Hepatic stellate cell (primary cell): ENCODE results near the gene NR6A1.

Source experiments
- DNase-seq: peaks from one replicate; pipeline ENCODE4 v3.0.0; 2011; ENCODE audit warnings: low spot score

NR6A1 gene

DNA sequence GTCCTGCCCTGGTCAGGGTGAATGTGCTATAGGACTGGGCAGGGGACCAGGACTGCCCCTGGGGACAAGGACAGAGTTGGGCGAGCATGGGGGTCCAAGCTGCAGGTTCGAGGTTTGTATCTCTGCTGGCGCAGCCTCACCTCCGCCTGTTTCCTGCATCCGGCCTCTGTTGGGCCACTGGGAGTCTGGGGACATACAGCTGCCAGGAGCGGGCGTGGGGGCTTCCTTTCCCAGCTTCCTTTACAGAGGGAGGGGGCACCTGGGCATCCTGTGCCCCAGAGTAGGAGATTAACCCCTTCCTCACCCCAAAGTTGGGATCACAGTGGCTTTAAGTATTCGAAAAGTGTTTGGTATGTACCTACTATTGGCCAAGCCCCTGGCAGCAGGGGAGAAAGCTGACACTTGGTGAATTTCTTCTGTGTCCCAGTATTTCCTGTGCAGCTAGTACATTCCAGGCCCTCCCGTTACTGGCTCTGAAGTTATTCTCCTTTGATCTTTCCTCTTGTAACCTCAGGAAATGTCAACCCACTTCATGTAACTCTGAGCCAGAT is 24.8 kb upstream of the NR6A1 start:
- DNase-seq: no peak

DNA sequence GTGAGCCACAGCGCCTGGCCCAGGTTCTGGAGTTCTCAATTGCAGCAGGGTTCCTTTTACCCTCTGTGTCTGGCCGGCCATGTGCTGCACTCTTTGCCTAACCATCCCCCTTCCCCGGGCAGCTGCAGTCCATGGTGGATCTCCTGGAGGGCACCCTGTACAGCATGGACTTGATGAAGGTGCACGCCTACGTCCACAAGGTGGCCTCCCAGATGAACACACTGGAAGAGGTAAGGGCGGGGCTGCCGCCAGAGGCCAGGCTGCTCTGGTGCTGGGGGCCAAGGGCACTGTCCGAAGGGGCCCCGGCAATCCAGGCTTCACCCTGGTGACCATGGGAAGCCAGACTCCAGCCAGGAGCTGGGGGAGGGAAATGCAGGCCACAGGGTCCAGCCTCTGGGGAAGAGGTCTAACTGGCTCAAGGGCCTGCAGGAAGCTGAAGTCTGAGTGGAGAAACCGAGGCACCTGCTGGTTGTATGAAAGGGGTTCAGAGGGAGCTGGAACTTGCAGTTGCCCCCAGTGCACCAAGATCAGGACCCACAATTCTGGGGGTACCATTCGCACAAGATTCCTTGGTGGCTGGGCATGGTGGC is 23.9 kb upstream of the NR6A1 start:
- no peak for DNase-seq

DNA sequence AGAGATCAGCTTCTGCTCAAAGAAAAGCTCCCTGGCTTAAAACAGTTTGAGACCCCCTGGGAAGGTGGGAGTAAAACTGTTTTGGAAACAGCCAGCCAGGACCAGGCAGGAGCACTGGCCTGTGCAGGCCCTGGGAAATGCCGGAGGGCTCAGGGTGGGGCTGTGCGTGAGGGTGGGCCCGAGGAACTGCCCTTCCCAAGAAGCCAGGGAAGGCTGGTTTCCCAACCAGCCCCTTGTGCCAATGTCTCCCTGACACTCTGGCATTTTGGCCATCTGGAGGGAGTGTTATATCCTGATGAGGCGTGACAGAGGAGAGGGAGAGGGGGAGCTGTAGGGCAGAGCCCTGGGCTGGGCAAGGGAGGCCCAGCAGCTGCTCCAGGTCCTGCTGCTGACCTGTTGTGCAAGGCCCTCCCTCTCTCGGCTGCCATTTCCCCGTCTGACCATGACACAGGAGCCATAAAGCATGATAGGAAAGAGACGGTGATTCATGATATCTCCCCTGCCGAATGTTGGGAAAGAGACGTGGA is 22.0 kb upstream of the NR6A1 start:
- no peak for DNase-seq

DNA sequence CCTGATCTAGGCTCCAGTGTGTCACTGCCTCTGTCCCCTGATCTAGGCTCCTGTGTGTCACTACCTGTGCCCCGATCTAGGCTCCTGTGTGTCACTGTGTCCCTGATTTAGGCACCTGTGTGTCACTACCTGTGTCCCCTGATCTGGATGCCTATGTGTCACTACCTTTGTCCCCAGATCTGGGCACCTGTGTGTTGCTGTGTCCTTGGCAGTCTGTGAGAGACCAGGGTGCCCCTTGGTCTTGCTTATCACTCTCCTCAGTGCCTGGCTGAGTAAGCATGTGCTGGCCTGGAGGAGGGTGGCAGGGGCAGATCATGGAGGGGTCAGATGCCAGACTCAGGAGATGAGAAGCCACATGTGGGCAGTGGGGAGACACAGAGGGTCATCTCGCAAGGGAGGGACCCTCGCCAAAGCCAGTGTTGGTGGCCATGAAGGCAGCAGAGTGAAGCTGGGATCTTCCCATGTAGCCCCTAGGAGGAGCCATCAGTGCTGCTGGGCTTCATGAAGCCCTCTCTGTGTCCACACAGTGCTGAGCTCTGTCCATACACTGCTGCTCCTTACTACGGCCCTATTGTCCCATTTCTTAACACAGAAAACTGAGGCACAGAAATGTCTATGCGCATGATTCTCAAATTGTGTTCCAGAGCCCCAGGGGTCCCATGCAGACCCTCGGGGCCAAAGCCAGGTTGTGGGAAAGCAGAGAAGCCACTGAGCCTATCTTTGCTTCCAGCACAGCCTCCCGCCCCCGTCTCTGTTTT is 21.3 kb upstream of the NR6A1 start:
- no peak for DNase-seq

DNA sequence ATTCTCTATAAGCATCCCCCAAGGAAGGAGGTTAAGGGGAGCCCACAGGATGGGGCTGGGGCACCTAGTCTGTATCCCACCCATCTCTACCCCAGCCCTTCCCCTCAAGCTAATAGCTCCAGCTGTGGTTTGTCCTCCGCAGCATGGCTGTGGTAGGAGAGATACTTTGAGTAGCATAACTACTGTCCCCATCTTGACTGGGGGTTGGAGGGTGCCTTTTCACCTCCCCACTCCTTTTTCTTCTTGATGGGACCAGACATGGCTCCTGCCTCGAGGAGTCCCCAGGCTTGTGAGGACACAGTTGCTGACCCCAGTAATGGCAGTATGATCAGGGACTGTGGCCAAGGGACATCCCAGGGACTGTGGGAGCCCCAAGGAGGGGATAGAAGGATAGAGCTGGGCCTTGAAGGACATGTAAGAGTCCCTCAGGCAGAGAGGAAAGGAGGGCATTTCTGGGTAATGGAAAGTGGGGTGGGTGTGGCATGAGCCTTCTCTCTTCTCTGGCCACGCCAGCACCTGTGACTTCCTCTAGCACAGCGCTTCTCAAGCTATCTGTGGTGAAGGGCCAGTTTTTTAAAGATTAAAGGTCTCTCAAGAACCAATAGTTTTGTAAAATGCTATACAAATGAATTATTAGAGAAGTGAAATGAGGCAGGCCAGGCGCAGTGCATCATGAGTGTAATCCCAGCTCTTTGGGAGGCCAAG is 19.8 kb upstream of the NR6A1 start:
- no peak for DNase-seq

GRCh38 chr9:124790301-124790700 is 19.2 kb upstream of the NR6A1 start:
- DNase-seq: no peak

GRCh38 chr9:124789531-124789930 is 18.4 kb upstream of the NR6A1 start:
- no peak for DNase-seq

DNA sequence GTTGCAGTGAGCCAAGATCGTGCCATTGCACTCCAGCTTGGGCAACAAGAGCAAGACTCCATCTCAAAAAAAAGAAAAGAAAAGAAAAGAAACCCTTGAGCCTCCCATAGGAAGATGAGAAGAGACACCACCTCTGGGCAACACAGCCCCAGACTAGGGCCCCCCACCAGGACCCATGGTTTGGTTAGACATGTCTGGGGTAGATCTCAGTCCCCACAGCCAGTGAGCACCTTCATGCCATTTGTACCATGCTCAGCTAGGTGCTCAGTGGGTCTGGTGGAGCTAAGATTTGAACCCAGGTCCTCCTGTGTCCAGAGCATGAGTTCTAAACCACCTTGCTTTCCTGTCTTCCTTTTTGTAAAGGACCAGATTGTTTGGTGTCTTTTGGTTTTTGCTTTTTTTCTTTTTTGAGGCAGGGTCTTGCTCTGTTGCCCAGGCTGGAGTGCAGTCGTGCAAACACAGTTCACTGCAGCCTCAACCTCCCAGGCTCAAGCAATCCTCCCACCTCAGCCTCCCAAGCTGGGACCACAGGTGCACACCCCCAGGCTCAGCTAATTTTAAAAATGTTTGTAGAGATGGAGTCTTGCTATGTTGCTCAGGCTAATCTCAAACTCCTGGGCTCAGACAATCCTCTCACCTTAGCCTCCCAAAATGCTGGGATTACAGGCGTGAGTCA is 17.6 kb upstream of the NR6A1 start:
- DNase-seq: no peak

- no peak for DNase-seq
These were observed 15.9 kb upstream of the NR6A1 start for GRCh38 chr9:124786881-124787573.

- peak; percentile 77 for DNase-seq
These were observed 13.4 kb upstream of the NR6A1 start for GRCh38 chr9:124784509-124784908.

DNA sequence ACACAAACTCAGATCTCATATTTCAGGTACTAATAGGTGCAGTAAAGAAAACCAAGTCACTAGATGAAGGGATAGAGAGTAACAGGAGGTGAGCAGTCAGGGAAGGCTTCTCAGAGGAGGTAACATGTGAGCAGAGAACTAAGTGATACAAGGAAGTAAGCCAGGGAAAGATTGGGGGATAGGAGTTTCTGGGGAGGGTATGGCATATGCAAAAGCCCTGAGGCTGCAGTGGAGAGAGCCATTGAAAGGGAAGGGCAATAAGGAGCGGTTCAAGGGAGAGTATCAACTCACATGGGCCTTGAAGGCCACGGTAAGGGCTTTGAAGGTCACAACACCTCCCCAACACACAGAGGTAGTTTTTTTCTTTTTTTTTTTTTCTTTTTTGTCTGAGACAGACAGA is 12.7 kb upstream of the NR6A1 start:
- no peak for DNase-seq

GRCh38 chr9:124782661-124783574 is 11.8 kb upstream of the NR6A1 start:
- DNase-seq: no peak

DNA sequence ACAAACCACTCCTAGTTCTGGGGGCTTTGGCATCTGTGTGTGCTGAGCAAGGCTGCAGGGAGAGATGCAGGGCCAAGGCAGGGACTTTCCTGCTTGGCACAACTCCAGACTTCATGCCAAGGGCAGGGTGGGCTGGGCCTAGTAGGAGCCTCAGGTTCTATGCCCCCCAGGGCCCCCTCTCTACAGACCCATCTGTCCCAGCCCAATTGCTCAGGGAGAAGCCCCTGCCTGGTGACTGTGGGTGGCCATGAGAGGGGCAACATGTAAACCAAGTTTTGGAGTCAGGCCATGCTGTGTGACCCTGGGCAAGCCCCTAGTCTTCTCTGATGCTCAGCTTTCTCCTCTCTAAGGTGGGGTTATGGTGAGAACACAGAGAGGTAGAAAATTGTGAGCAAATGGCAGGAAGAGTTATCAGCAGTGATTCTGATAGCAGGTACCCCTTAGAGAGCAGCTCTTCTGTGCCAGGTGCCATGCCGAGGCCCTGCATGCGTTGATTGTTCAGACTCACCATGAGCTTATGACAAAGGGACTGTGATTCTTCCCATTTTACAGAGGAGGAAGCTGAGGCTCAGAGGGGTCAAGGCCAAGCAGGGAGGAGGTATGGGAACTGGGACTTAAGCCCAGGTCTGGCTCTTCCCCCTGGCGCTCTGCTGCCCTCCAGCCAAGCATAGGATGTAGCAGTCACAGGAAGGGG is 11.0 kb upstream of the NR6A1 start:
- DNase-seq: no peak

DNA sequence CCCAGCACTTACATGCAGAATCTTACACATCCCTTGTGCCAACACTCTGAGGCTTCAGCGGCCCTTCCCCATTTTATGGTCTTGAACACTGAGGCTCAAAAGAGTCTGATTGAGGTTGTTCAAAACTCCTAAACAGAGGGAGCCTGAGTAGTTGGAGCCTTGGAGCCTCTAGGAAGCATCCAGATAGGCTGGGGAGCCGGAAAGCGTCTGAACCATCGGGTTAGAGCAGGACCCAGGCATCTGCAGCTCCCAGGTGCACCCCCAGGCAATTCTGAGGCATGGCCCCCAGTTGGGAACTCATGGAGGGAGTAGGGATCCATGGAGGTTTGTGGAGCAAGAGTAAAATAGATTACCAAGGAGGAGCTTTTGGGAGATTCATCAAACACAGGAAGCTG is 9.6 kb upstream of the NR6A1 start:
- no peak for DNase-seq

DNA sequence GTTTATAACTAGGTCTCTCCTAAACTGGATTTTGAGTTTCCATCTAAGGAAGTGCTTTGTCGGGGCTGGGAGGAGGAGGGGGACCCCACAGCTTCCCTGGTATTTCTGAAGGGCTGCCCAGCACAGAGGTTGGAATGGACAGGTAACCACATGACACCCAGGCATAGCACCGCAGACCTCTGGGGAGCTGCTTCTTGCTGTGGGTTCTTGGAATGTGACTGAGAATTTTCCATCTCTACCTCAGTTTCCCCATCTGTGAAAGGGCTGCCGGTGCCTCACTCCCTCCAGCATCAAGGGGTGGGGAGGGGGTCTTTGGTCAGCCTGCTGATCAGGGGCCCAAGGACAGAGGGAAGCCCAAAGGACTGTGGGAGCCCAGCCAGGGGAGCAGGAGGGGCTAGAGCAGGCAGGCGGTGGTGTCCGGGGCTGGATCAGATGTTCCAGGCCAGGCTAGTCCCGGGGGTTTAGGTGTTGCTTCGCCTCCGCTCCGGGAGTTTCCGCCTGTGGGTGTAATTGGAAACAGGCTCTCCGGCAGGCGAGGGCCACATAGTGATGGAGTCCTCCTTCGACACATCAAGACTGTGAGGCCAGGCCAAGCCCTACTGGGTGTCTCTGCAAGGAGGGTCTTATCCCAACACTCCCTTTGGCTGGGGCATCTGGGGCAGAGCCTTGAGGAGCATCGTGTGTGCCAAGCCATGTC is 9.1 kb upstream of the NR6A1 start:
- no peak for DNase-seq

GRCh38 chr9:124779368-124780059 is 8.4 kb upstream of the NR6A1 start:
- DNase-seq: peak; percentile 95

DNA sequence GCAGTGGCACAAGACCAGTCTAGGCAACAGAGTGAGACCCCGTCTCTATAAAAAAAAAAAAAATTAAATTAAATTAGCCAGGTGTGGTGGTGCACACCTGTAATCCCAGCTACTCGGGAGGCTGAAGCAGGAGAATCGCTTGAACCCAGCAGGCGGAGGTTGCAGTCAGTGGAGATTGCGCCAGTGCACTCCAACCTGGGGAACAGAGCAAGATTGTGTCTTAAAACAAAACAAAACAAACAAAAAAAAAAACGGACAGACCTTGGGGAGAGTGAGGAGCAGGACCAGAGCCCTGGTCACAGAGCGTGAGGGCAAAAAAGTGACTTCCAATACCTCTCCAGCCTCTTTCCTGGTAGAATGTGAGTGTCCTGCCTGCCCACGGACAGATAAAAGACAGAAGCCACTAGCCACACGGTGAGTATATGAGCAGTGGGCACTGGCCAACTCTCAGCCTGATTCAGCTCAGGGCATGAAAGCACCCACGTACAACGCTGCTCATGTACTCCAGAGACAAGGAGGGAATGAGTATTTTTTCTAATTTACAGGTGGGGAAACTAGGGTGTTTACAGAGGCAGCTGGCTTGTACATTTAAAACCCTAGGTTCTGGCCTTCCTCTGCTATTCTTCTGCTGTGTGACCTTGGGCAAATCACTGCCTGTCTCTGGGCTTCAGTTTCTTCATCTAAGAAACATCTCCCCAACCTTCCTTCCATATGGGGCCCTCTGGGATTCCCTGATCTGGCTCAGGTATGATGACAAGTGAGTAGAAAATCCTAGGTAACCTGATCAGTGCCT is 7.7 kb upstream of the NR6A1 start:
- DNase-seq: no peak
